ENCODE measurements around the gene ARMH1. TPM values are rescaled to one million over a fixed set of nuclear protein-coding genes. Genes with fewer than 3 reads are reported as not detected.
A peak's percentile ranks its signal among the peaks of the same experiment; 100 is the strongest.

Gene ARMH1
- 1 to 10 TPM in 7 of 12 donors, under 1 TPM in 3, not detected in 2; 0.80 to 4.7 (median 1.4) TPM for polyA plus RNA-seq (ENCODE audit: insufficient read length in 12 of 12)
- long read RNA-seq, donor 1, result 0 reads
- long read RNA-seq, donor 2, result 0 reads
- long read RNA-seq, donor 3, result 0 reads
- long read RNA-seq, donor 4, result 0 reads
- long read RNA-seq, donor 5, result 0 reads
- long read RNA-seq, donor 6, result 0 reads
- long read RNA-seq, donor 7, result 0 reads
- long read RNA-seq, donor 8, result 0 reads
- long read RNA-seq, donor 9, result 0 reads
- long read RNA-seq, donor 10, result 0 reads
- long read RNA-seq, donor 11, result 0 reads

GRCh38 chr1:44674113-44675000 lies at the start of gene ARMH1, which contains the start of gene TMEM53:
Gene ARMH1, plus strand, starts transcription at chr1:44674714. Its CDS starts 14,984 bp downstream, at chr1:44689698.
Gene TMEM53, minus strand, starts transcription at chr1:44674481. Its CDS starts 90 bp downstream, at chr1:44674391.
- peak; percentile 98 for DNase-seq

DNA sequence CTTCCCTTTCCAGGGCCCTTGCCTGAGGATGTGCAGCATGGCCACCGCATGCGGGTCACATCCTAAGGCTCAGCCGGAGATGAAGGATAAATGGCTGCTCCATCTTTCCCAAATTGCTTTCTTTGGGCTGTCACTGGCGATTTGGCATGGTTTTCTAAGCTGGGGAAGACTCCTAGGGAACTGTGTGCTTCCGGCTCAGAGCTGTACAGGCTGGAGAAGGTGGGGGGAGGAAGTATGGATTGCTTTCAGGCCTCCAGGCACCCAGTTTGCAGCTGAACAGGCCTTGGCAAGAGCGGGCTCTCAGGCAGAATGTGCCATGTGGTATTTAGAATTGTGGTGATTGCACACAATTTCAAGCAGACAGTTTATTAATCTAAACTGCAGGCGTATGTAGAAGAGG lies 49.2 kb upstream of the ARMH1 start:
- DNase-seq, result no peak

DNA sequence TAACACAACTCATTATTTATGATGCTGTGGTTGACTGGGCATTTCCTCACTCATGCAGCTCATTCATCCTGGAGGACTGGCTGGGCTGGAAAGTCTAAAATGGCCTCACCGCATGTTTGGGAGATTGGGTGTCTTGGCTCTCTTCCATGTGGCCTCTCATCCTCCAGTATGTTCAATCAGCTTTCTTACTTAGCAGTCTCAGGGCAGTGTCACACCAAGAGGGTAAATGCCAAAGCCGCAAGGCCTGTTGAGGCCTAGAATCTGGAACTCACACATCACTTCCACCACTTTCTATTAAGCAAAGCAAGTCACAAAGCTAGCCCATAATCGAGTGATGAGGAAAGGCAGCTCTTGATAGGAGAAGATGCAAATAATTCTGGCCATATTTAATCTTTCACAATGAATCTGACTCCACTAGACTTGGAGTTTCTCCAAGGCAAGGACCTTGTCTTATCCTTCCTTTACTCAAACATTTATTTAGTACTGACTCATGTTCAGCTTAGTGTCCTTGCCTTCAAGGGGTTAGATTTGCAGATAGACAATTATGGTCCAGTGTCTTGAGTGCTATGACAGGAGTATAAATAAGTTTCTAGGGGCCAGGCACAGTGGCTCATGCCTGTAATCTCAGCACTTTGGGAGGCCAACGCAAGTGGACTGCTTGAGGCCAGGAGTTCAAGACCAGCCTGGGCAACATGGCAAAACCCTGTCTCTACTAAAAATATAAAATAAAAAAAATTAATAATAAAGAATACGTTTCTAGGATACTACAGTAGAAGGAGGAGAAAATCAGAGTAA lies 45.4 kb upstream of the ARMH1 start:
- no peak for DNase-seq

- no peak for DNase-seq
Observed at GRCh38 chr1:44630116-44630515, 44.4 kb upstream of the ARMH1 start.

- DNase-seq, result no peak
Observed at GRCh38 chr1:44631333-44631646, 43.2 kb upstream of the ARMH1 start.

DNA sequence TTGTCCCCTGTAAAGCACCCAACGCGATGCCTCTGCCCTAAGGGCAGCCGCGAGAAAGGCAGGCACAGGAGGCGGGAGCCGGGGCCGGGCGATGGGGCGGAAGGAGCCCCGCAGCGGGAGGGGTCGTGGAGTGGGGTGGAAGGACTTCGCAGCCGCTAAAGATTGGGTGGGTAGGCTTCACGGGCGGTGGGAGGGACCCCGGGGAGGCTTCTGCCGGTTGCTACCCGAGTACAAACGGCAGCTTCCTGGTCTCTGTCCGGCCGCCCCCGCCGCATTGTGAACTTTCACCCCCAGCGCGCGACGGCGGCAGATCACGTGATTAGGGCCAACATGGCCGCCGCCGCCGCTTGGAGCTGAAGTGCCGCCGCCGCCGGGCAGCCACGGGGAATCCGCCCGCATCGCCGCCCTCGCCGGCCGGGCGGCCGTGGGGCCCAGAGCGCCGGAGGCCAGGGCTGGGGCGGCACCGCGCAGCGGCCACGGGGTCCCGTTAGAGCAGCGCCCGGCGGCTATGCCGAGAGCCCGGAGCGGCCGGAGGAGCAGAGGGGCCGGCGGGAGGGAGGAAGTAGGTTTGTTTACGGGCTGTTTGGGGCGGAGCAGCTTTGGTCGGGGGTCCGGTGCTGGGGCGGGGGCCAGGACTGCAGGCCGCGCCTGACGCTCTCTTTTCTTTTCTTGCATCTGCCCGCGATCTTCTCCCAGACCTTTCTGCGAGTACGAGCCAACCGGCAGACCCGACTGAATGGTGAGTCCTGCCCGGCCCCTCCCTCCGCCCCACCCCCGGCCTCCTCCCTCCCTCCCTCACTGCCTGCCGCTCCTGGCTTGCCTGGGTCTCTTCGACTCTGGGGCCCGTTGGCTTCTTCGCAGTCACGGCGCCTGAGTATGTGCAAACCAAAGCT lies 42.6 kb upstream of the ARMH1 start:
- peak; percentile 87 for DNase-seq

DNA sequence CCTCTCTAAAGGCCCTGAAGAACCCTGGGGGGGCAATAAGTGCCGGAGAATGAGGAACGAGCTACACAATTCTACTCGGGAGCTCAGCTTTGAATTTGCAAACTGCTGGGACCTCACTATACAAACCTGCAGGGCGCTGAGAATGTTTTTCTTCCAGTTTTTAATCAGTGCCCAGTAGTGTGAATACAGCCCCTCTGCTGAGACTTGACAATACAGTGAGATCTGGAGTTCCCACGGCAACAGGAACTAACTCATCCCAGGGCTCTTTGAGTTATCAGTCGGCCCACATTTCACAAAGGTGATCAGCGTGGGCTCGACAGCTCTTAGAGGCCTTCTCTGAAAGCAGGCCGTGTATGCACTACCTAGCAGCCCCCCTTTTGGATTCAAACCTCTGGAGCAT lies 41.9 kb upstream of the ARMH1 start:
- no peak for DNase-seq

DNA sequence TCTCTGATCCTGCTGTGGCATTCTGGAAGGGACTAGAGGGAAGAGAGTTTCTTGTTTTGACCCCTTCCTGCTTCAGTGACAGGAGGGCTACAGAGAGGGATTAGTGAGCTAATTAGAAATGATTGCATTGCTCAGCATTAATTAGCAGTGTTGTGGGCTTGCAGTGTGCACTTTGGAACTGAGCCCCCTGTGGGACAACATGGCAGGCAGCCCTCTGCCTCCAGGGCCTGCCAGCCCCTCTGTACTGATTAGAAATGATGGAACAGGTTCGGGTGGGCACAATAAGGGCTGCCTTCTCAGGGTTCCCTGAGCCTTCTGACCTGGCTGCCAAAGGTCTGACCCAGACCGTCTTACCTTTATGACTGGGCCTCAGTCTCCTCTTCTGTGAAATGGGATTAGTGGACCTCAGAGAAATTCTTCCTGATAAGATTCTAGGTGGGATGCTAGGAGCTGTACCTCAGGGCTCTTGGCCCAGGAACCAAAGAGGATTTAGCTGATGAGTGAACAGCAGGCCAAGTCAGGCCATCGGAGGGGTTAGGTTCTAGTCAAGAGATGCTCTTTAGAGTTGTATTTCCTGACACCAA lies 39.8 kb upstream of the ARMH1 start:
- DNase-seq, result no peak

- DNase-seq, result no peak
Observed at GRCh38 chr1:44635439-44635838, 39.1 kb upstream of the ARMH1 start.

GRCh38 chr1:44636083-44636687 lies 38.3 kb upstream of the ARMH1 start:
- no peak for DNase-seq

DNA sequence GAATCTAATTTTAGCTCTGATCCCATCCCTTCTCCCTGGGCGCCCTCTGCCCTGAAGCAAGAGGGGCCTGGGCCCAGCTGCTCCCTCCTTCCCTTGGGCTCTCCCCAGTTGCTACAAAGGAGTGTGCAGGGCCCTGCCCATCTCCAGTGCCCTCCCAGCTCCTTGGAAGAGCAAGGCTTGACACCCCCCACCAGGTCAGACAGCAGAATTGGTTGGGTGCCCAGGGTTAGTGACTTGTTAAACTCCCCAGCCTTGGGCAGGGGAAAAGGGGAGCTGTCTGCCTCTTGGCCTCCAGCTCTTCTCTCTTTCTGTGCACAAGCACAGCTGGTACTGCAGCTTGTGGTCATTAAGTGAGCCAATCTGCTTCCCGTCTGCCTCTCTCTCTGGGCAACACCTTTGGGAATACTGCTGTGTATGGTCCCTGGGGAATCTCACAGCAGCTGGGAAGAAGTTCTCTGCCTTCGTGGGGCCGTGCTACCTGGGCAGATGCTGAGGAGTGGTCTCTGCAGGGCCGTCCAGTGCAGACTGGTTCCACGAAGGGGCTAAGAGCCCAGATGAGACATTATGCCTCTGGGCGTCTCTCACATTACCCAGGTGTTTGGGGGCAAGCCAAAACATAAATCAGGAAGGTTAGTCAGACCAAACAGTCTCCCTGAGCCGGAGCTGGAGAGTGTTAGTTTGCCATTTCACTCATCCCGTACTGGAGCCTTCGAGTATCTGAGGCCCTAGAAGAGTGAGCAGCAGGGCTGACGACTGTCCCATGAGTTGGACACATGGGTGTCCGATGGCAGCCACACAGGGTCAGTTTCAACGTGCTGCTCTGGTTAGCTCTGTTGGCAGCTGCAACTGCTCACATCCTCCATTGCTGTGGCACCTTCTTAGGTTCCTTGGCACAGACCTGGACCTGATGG lies 37.6 kb upstream of the ARMH1 start:
- no peak for DNase-seq

DNA sequence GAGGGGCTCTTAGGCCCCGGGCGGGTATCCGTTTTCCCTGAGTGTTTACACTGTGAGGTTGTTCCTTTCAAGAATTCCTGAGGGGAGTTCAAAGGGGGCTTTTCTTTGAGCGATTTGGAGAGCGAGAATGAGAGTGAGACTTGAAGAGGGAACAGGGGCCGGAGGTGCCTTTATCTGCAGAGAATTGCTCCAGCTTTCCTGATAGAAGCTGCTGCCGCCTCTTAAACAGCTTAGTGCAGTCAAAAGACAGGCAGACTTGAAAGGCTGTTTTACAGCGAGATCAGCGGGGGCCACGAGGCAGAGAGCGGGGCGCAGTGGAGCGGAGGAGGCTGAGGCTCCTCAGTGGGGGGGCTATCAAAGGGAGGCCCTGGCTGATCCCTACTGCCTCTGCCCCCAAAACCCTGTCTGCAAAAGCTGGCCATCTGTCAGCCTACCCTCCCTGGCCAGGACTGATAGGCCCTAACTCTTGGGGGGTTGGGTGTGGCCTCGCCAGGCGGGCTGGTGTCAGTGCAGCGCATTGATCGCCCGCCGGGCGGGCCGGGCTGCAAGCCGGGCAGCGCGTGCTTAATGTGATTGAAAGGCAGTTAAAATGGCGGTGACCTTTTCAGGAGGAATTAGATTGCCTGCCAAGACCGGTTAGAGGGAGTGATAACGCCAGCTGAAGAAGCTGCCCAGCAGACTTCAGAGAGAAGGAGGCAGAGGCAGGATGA lies 36.7 kb upstream of the ARMH1 start:
- DNase-seq, result no peak

DNA sequence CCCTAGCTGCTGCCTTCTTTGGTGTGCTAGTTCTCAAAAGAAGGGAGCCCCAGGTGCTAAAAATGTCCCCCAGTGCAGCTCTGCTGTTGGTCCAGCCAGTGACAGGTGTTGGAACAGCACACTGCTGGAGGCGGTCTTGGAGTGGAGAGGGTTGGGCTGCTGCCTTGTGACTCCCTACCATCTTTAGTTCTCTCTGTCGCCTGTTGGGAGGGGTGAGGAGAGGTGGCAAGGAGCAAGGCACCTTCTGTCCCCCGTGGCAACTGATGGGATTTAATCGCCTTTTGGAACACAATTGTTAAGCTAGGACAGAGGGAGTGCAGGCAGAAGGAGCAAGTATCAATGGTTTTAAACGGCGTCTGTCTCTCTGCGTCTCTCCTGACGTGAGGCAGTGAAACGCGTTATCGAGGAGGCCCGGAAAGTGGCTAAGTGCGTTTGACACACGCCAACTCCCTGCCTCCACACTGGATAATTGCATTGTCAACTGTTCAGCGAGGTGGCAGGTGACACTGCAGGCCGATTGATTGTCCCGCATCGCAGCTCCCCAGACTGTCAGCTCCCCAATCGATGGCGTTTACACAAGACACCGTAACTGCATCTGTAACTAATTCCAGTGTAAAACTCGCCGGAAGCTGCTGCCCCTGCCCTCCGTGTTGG lies 34.2 kb upstream of the ARMH1 start:
- no peak for DNase-seq

GRCh38 chr1:44641126-44642102 lies 33.1 kb upstream of the ARMH1 start:
- no peak for DNase-seq

GRCh38 chr1:44642255-44642654 lies 32.3 kb upstream of the ARMH1 start:
- no peak for DNase-seq

DNA sequence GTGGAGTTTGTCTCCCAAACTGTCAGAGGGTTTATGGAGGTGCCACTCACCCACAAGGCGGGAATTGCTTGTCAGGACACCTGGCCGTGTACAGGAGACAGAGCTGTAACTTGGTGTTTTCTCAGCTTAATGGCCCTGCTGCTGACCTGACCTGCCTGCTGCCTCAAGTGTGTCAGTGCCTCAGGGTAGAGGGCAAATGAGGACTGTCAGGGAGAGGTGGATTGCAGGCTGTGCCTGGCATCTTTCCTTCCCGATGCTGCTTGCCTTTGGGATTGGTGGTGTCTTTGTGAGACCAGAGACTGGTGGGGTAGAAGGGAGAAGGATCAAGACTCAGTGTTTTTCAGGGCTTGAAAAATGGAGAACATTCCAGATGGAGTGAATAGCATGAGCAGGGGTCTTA lies 31.6 kb upstream of the ARMH1 start:
- no peak for DNase-seq

Data from muscle of arm (tissue), 14 donors.